ENCODE results near the gene IKZF2.
A peak's percentile ranks its signal among the peaks of the same experiment; 100 is the strongest.

Gene IKZF2

DNA sequence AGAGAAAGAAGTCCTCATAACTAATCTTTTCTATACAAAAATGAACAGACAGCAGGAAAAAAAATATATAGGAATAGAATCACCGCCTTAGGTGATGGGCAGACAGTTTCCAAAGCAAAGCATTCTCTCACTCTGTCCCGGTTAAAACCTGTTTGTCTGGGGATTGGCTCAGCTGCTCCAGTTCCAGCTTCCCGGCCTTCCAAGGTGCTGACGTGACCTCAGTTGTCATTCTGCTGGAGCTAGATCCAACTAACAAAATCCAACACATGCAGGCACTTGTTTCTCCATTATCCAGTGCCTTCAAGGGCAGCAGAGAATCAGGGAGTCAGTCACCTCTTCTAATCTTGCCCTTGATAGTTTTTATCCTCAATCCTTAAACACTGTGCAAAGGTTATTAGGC, 52.8 kb downstream of the IKZF2 start:
- DNase-seq (ENCODE audit: low read depth): no peak

DNA sequence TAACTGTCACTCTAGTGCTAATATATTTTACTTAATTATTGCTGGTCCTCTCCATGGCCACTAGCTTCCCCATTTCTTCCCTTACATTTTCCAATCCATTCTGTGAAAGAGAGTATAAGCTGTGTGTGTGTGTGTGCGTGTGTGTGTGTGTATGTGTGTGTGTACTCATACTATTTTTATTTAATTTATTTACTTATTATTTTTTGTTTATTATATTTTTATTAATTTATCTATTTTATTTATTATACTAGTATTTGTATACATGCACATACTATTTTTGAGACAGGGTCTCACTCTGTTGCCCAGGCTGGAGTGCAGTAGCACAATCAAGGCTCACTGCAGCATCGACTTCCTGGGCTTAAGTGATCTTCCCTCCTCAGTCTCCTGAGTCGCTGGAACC, 59.6 kb downstream of the IKZF2 start:
- no peak for DNase-seq (ENCODE audit: low read depth)

DNA sequence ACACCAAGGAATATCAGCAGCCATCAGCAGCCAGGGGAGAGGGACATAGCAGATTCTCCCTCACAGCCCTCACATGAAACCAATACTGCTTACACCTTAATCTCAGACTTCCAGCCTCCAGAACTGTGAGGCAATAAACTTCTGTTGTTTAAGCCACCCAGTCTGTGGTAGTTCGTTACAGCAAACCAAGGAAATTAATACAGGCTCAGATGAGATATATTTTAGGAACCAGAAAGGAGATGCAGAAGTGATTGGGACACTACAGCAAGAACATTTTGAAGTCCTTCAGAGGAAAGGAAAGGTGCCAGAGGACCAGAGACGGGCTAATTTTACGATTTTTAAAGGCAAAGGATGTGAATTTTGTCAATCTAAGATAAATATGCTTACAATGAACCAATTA, 60.6 kb downstream of the IKZF2 start:
- DNase-seq (ENCODE audit: low read depth): no peak

DNA sequence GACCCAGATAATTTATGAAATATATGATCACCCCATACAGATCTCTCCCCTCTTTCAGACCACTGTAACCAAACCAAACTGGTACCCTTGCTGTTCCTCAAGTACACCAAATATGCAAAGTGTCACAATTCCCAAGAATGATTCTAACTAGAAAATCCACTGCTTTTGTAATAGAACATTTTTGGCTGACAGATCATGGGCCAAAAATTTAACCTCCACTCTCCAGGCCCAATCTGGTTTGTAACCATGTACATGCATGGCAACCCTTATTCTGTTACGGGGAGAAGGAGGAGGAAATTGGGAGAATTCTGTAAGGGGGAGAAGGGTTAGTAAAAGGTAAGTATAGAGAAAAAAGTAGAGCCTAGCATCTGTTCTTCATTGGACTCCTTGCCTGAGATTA, 62.0 kb downstream of the IKZF2 start:
- no peak for DNase-seq (ENCODE audit: low read depth)

DNA sequence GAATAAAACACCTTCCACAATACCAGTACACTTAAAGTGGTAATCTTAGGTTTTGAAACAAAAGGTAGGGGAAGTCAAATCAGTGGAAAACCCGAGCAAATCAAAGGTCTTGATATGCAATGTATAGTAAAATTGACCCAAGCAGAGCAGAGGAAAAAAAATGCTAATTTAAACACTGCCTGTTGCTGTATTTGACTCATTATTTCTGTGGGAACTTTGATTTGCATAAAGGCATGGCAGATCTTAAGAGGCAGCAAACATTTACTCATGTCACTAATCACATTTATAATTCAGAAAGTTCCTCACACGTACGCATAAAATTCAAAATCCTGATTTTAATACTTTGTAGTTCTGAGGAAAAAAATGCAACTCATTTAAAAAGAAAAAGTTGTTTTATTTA, 64.4 kb downstream of the IKZF2 start:
- DNase-seq (ENCODE audit: low read depth): no peak

DNA sequence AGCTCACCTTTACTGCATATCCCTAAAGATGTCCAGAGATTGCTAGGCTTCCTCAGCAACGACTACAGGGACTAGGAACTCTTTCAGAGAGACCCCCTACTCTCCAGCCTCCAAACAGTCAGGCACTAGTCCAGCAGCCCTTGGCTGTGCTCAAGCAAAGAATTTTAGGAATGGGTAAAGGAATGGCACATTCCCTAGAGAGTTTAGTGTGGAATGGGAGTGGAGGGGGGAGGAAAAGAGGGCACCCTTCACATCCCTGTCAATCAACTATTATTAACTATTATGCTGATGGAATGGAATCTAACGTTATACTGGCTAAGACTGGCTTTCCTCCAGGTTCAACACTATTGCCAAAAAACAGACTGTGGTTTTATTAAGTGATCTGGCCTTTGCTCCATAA, 64.8 kb downstream of the IKZF2 start:
- DNase-seq (ENCODE audit: low read depth): no peak

- DNase-seq (ENCODE audit: low read depth): no peak
Measured at GRCh38 chr2:213086050-213086449, 65.4 kb downstream of the IKZF2 start.

GRCh38 chr2:213085538-213085937, 65.9 kb downstream of the IKZF2 start:
- DNase-seq (ENCODE audit: low read depth): no peak

DNA sequence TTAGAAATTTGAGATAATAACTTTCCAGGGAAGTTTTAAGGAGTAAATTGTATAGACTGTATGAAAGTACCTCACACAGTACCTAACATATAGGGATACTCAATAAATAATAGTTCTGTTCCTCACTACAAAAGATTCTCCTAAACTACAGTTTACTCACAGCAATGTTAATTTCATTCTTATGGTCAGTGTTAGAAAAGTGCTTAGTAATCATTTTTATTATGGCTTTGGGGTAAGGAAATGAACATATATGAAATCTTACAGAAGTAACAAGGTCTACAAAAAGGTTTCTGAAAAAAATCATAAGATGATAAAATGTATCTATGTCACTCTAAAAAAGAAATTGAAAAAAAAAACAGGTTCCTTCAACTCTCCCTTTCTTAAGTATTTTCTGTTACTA, 67.2 kb downstream of the IKZF2 start:
- DNase-seq (ENCODE audit: low read depth): no peak

DNA sequence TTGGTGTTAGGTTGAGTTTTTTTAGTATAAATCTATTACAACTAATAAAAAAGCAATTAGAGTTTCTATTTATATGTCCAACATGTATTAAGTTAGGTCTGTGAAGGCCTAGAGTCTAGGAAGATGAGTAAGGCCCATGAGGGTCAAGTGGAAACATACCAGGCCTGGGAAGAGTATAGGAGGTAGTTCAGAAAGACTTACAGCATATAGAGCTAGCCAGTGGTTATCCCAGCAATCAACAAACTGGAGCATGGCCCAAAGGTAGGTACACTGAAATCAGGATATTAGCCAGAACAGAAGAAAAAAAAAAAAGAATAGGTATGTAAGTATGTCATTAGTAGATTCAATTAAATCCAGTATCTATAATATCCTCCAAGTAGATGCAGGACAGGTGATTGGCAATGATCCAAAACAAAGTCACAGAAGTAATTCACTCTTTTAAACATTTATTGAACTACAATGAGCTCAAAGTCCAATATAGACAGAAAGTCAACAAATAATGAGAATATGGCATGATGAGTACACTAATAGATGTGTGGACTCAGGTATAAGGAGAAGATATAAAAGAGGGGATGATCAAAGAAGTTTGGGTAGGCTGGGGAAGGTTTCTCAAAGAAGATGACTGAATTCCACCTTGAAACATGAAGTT, 70.3 kb downstream of the IKZF2 start:
- no peak for DNase-seq (ENCODE audit: low read depth)

GRCh38 chr2:213079756-213080155, 71.7 kb downstream of the IKZF2 start:
- DNase-seq (ENCODE audit: low read depth): no peak

DNA sequence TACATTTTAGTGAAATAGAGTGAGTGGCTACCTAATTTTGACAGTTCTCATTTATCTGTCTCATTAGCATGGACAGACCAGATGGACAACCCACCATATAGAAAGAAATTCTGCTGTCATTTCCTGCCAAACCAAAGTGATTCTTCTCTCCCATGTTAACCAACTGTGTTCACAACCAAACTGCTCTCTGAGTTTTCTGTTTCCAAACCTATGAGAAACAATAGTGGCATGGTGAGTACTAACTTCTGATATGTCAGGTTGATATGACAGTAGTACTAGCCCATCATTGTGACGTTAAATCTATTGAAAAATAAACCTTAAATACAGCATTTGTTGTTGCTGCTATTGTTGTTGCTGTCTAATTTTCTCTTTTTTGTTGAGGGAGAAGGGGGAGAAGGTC, 72.7 kb downstream of the IKZF2 start:
- DNase-seq (ENCODE audit: low read depth): no peak

- no peak for DNase-seq (ENCODE audit: low read depth)
Measured at GRCh38 chr2:213069531-213069930, 81.9 kb downstream of the IKZF2 start.

GRCh38 chr2:213068676-213069359, 82.6 kb downstream of the IKZF2 start:
- DNase-seq (ENCODE audit: low read depth): no peak

GRCh38 chr2:213067888-213068287, 83.5 kb downstream of the IKZF2 start:
- no peak for DNase-seq (ENCODE audit: low read depth)

GRCh38 chr2:213066443-213066743, 85.0 kb downstream of the IKZF2 start:
- DNase-seq (ENCODE audit: low read depth): no peak

DNA sequence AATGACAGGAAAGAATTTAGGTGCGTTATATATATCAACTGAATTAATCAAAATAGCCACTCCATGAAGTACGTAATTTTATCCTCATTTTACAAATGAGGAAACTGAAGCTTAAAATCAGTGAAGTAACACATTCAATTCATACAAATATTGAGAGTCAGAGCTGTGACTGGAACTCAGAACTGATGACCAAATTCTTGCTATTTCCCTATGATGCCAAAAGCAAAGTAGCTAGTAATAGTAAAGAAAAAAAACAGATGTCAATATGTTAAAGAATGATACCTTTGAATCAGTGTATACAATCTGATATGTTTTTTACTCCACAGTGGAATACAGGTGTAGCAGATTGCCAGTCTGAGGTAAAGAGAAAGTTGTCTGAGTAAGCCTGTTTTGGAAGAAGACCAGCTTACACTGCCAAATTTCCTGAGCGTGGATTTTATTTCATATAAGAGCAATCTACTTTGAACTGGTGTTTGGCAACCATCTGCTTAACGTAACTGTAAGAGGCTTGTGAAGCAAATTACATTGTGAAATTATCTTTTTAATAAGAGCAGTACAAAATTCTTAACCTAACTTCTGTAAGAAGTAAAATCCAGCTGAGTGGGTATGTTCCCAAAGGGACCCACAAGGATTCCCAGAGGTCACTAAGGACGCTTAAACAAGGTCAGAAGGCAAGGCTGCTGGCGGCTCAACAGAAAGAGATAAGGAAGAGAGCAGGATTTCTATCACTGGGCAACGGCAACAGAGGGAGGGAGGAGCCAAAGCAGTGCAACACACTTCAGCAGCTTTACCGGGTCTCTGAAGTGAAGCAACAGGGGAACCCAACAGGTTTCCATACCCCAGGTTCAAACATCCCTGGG, 85.6 kb downstream of the IKZF2 start:
- DNase-seq (ENCODE audit: low read depth): peak; percentile 12

DNA sequence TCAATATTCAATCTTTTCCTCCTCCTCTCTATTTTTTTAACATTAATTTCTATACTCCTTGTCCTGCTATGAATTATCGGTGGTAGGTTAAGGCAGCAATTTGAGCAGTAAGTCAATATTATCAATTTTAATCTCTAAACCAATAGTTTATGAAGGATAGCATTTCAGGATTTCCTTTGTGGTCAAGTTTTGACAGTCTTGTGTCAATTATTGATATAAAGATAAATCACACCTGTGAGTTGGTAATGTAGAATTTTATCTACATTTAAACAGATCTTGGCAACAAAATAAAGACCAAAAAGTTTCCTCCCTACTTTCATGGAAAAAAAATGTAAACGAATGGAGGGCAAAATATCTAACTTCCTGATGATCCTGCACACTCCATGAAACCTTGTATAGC, 87.3 kb downstream of the IKZF2 start:
- no peak for DNase-seq (ENCODE audit: low read depth)

DNA sequence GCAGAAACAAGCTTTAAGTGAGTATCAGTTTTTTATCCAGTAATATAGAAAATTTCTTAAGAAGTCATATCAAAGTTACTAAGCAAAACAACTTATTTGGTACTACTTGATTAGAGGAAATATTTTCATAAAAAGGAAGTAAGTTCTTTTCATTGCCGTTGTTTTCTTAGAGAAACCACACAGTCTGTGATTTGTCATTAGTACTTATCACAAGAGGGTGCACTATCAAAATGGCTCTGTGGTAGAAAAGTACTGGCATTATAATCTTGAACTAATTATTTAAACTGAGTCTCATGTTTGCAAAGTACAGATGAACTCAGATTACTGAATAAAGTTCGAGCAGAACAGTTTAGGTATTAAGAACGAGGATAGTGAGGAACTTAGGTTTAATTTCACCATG, 93.4 kb downstream of the IKZF2 start:
- no peak for DNase-seq (ENCODE audit: low read depth)

- no peak for DNase-seq (ENCODE audit: low read depth)
Measured at GRCh38 chr2:213046431-213046830, 105.0 kb downstream of the IKZF2 start.

DNA sequence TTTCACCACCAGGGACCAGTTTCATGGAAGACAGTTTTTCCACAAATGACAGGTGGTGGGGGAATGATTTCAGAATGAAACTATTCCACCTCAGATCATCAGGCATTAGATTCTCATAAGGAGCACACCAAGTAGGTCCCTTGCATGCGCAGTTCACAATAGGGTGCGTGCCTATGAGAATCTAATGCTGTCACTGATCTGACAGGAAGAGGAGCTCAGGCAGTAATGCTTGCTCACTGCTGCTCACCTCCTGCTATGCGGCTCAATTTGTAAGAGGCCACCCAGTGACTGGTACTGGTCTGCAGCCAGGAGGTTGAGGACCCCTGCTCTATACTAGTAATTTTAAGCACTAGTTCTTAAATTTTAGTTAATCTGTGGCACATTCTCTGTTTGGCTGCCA, 107.8 kb downstream of the IKZF2 start:
- DNase-seq (ENCODE audit: low read depth): no peak

- no peak for DNase-seq (ENCODE audit: low read depth)
Measured at GRCh38 chr2:213042262-213042661, 109.2 kb downstream of the IKZF2 start.

DNA sequence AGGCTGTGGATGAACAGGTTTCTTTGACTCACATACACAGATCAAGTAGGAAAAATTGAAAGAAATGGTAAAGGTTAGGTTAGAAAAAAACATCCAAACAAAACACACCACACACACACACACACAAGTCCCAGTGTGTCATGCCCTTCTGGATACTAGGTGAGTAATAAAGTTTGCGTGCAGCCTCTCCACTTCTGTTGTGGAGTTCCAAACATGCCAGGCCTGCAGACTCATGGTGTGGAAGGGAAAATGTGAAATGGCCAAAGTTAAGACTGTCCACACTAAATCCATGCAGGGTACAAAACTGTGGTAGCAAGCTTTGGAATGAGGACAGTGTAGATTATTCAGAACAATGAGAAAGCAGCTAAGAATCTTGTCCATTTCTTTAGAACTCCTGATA, 114.6 kb downstream of the IKZF2 start:
- DNase-seq (ENCODE audit: low read depth): no peak

Measured in stimulated activated CD8-positive, alpha-beta memory T cell treated with anti-CD3 and anti-CD28 coated beads, Interleukin-12 subunit alpha, Interleukin-12 subunit beta, amount 100 ng/mL, for 1 hour (primary cell).